Left lung (tissue), 10 donors: ENCODE measurements around the gene CALN1. TPM values are rescaled to one million over a fixed set of nuclear protein-coding genes. Genes with fewer than 3 reads are reported as not detected.

Experiments
- ATAC-seq: fragments of 200-7000 bp; cut with Tn5 transposase; one replicate; pipeline ENCODE4 v1.9.1; 2020; ENCODE audit warnings: moderate library complexity
- DNase-seq, 4 donors: peaks; one replicate each; pipeline ENCODE4 v3.0.0-alpha.2; 2013 to 2020
- H3K27ac ChIP-seq, 2 donors: fragments of 200-600 bp; sonication (generic) in 1 of 2; one replicate each; pipeline versions ENCODE4 v1.5.0 to v1.8.0; 2020 to 2021
- H3K27me3 ChIP-seq, 2 donors: fragments of 200-600 bp; sonication (generic) in 1 of 2; one replicate each; pipeline versions ENCODE4 v1.5.0 to v1.8.0; 2020 to 2021
- H3K36me3 ChIP-seq, 2 donors: fragments of 200-600 bp; sonication (generic) in 1 of 2; one replicate each; pipeline versions ENCODE4 v1.5.0 to v1.8.0; 2020 to 2021
- H3K4me1 ChIP-seq, 2 donors: fragments of 200-600 bp; one replicate each; pipeline ENCODE4 v1.8.0; 2021
- H3K4me3 ChIP-seq, 2 donors: fragments of 200-600 bp; sonication (generic) in 1 of 2; one replicate each; pipeline versions ENCODE4 v1.5.0 to v1.8.0; 2020 to 2021; ENCODE audit warnings: mild to moderate bottlenecking in 1 of 2
- H3K9me3 ChIP-seq, 2 donors: fragments of 200-600 bp; sonication (generic) in 1 of 2; one replicate each; pipeline versions ENCODE4 v1.5.0 to v1.8.0; 2020 to 2021
- intact Hi-C, 2 donors: fragments of 100-400 bp; cut with DNase I; formaldehyde crosslinking; loops; one replicate each; pipeline versions ENCODE4 v1.11.2 to v1.14.2; 2022
- polyA plus RNA-seq, 6 donors: library from polyadenylated mRNA; unstranded; fragments of 120-200 nt; gene quantifications; one replicate each; pipeline ENCODE4 v1.2.1, GENCODE V29; 2013; ENCODE audit not compliant: insufficient read length in 6 of 6
- total RNA-seq, 2 donors: library from RNA; stranded (reverse); fragmentation: NEBNext Ultra II Directional; extraction: Animal tissue kit (Norgen Biotek cat#: 25700); gene quantifications; one replicate each; pipeline ENCODE4 v1.2.1, GENCODE V29; 2021
- TF ChIP-seq, protein P1 (sequence below), 2 donors: fragments of 200-600 bp; sonication (generic) in 1 of 2; IDR thresholded peaks; one replicate each; pipeline versions ENCODE4 v1.5.0 to v1.8.0; 2021; ENCODE audit warnings: antibody characterized with exemption in 2 of 2
- donor health status: DM: no; HTN: yes; CAD: no.
- donor health status: DM: no; HTN: no; CAD: no.

The CALN1 gene
- total and polyA plus RNA-seq, 8 donors, result 0.10 to 0.52 (median 0.26) TPM; not detected in 2

DNA sequence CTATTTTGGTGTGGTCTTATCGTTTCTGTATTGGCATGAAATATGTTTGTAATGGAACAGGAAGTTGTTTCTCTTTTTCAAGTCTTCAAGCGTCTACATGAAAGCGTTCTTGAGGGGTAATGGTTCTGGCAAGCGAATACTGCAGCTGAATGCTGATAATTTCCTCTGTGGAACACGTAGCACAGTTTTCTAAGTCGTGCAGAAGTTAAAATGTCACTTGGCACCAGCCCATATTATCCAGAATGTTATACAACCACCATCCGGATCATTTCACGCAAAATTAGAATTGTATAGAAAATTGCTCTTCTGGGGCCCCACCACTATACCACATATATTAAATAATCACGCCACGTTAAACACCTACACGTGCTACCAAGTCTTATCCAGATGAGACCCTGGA, 354.3 kb downstream of the CALN1 start:
- intact Hi-C loops, result no loop called here
- no peaks in the 10 kb centered on the region for H3K36me3 ChIP-seq

DNA sequence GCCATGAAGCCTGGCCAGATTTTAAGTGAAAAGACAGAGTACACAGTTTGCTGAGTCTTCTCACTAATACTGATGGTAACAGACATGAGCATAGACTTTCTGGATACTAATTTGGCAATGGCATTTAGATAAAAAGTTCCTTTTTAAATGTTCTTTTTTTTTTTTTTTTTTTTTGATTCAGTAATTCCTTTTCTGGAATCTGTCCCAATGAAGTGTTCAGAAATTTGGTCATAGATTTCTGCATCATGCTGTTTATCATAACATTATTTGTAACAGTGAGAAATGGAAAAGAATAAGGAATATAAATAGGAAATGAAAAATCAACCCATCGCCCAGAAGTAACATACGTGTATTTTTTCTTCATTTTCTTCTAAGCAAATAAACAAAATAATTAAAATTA, 354.9 kb downstream of the CALN1 start:
- no peak overlapping the region for H3K4me3 ChIP-seq
- intact Hi-C loops, result no loop called here
- H3K4me1 ChIP-seq, result no peaks in the 10 kb centered on the region
- no peaks in the 10 kb centered on the region for H3K27me3 ChIP-seq
- TF ChIP-seq, protein P1, sequence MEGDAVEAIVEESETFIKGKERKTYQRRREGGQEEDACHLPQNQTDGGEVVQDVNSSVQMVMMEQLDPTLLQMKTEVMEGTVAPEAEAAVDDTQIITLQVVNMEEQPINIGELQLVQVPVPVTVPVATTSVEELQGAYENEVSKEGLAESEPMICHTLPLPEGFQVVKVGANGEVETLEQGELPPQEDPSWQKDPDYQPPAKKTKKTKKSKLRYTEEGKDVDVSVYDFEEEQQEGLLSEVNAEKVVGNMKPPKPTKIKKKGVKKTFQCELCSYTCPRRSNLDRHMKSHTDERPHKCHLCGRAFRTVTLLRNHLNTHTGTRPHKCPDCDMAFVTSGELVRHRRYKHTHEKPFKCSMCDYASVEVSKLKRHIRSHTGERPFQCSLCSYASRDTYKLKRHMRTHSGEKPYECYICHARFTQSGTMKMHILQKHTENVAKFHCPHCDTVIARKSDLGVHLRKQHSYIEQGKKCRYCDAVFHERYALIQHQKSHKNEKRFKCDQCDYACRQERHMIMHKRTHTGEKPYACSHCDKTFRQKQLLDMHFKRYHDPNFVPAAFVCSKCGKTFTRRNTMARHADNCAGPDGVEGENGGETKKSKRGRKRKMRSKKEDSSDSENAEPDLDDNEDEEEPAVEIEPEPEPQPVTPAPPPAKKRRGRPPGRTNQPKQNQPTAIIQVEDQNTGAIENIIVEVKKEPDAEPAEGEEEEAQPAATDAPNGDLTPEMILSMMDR (IDR thresholded peaks at IDR 0.05), result no peak
- no peak overlapping the region for H3K27ac ChIP-seq
- ATAC-seq, result no peak
- no peaks in the 10 kb centered on the region for H3K9me3 ChIP-seq
- no peaks in the 10 kb centered on the region for H3K36me3 ChIP-seq
- DNase-seq, result peak in 2 of 4 donors; percentile 22 to 27

More for the DNA sequence above, 354.3 kb downstream of the CALN1 start:
- peak in 2 of 4 donors; percentile 42 to 56 for DNase-seq
- Histone ChIP-seq H3K4me1 (no peaks in the 10 kb centered on the region), H3K4me3 (no peak overlapping the region), H3K9me3 (no peaks in the 10 kb centered on the region), H3K27me3 (no peaks in the 10 kb centered on the region), H3K27ac (no peak overlapping the region)
- no peak for ATAC-seq
- TF ChIP-seq, protein P1 (IDR thresholded peaks at IDR 0.05), result no peak

DNA sequence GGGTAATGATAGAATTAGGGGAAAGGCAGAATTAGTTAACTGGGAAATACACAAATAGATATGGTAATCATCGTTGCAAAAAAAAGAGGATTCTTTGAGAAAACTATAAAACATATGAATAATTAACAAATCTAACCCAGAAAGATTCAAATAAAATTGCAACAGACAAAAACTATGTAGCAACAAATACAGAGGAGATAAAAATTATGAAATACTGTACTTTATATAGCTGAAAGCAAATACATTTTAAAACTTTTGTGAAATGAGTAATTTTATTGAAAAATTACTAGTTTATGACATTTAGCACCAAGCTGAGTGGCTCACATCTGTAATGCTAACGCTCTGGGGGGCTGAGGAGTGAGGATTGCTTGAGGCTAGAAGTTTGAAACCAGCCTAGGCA, 356.7 kb downstream of the CALN1 start:
- Histone ChIP-seq H3K27me3 (no peaks in the 10 kb centered on the region), H3K27ac (no peak overlapping the region), H3K9me3 (no peaks in the 10 kb centered on the region), H3K36me3 (no peaks in the 10 kb centered on the region), H3K4me3 (no peak overlapping the region), H3K4me1 (no peaks in the 10 kb centered on the region)
- TF ChIP-seq, protein P1 (IDR thresholded peaks at IDR 0.05), result no peak
- DNase-seq (no peak), ATAC-seq (no peak)
- intact Hi-C loops, result no loop called here

DNA sequence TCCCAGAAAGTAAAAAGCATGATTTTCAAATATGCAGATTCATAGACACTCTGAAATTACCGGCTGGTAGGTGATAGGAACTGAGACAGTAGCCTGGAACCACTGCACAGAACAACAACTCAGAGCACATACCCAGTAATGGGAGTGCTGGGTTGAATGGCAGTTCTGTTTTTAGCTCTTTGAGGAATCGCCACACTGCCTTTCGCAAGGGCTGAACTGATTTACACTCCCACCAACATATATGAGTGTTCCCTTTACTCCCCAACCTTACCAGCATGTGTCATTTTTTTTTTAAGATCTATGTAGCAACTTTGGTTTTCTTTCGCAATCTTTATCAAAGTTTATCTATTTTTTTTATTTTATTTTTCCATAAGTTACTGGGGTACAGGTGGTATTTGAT, 358.8 kb downstream of the CALN1 start:
- no peaks in the 10 kb centered on the region for H3K4me1 ChIP-seq
- H3K9me3 ChIP-seq, result no peaks in the 10 kb centered on the region
- DNase-seq (no peak), ATAC-seq (no peak)
- H3K27ac ChIP-seq, result no peak overlapping the region
- intact Hi-C loops, result no loop called here
- TF ChIP-seq, protein P1 (IDR thresholded peaks at IDR 0.05), result no peak
- no peaks in the 10 kb centered on the region for H3K27me3 ChIP-seq
- no peak overlapping the region for H3K4me3 ChIP-seq
- H3K36me3 ChIP-seq, result no peaks in the 10 kb centered on the region

DNA sequence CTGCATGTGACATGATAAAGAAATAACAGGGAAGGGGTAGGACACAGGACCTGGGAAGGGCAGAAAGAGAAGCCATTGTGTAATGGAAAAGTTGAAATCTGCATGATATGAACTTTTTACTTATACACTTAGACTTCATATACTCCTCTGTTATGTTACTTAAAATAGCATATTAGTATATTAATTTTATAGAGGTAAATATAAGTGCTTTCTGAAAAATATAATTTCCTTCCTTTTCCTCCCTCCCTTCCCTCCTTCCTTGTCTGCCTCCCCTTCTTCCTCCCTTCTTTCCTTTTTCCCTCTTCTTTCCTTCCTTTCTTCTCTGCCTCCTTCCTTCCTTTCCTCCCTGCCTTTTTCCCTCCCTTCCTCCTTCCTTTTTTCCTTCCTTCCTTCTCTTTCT, 363.7 kb downstream of the CALN1 start:
- intact Hi-C loops, result no loop called here
- no peak overlapping the region for H3K4me3 ChIP-seq
- H3K27ac ChIP-seq, result no peak overlapping the region
- ATAC-seq (no peak), DNase-seq (no peak)
- H3K4me1 ChIP-seq, result no peaks in the 10 kb centered on the region
- H3K9me3 ChIP-seq, result peaks cover 0 to 3% of the 10 kb centered on the region in 2 donors
- H3K36me3 ChIP-seq, result no peaks in the 10 kb centered on the region
- TF ChIP-seq, protein P1 (IDR thresholded peaks at IDR 0.05), result no peak
- H3K27me3 ChIP-seq, result no peaks in the 10 kb centered on the region
